Stimulated activated CD8-positive, alpha-beta memory T cell treated with anti-CD3 and anti-CD28 coated beads, Interleukin-12 subunit alpha, Interleukin-12 subunit beta, amount 100 ng/mL, for 24 hours (primary cell): ENCODE measurements around the gene ERG.
A peak's percentile ranks its signal among the peaks of the same experiment; 100 is the strongest.

Source experiments
- DNase-seq: peaks from one replicate; pipeline ENCODE4 v3.0.0-alpha.2; 2020; ENCODE audit errors: extremely low read depth

The ERG gene

DNA sequence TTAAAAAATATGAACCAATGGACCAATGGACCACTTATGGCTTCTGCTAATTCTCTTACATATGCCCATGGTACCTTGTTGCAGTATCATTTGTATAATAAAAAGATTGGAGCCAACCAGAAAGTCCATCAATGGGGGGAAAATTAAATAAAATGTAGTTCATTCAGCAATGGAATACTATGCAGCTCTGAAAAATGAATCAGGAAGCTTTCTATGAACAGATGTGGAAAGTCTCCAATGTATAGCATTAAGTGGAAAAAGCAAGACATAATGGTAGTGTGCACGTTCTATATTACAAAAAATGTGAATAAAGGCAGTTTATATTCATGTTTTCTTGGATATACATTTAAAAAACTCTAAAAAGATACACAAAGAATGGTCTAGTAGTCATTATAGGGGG lies 140.2 kb downstream of the ERG start:
- DNase-seq, result no peak

DNA sequence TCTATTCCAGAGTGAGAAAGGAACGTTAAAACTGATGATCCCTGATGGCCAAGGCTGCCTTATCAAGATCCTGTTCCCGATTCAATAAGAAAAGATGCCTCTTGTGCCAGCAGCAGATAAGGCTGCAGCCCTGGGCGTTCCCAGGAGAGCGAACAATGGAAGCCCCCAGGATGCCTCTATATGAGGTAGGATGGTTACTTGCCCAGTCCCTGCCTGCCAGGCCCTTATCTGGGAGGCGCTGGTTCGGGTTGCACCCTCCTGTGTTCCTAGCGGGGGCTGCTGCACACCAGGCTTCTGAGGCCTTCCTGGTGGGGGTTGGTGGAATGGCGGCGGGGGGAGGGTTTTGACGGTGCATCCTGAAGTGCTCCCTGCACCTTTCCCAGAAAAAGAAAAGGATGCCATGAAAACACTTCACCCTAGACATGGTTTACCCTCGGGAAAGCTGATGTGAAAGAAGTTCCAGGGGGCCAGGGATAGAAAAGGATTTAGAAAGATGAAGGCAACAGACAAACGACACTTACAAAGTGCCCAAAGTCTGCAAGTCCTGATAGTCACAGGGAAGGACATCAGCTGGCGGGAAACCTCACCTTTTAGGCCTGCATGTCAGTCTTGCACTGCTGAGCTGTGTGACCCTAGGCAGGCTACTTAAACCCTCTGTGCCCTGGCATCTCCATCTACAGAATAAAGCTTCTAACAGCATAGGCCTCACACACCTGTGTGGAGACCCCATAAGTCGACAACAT lies 141.2 kb downstream of the ERG start:
- no peak for DNase-seq

DNA sequence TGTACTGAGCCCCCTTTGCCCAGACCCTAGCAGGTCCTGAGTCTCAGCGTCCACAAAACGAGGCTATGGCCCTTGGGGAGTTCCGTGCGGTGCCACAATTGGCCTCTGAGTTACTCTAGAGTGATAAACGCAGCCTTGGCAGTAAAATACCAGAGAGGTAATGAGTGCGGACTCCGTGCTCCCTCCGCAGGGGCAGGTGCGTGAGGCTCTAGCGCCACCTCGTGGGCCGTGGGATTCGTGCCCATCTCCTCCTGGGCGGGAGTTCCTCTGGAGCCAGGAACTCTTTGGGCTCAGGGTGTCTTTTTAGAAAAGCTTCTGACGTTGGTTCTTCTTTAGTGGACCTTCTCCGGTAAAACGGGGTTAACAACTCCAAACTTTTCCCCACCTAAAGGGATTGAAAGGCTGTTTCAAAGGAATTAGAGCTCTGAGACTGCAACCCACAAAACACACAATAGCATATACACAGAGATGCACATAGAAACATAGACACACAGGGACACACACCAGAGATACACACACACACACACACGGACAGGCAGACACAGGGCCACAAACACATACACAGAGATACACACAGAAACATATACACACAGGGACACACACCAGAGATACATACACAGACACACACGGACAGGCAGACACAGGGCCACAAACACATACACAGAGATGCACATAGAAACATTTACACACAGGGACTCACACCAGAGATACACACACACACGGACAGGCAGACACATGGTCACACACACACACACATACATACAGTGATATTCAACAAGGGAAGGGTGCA lies 142.1 kb downstream of the ERG start:
- DNase-seq, result peak; percentile 20

DNA sequence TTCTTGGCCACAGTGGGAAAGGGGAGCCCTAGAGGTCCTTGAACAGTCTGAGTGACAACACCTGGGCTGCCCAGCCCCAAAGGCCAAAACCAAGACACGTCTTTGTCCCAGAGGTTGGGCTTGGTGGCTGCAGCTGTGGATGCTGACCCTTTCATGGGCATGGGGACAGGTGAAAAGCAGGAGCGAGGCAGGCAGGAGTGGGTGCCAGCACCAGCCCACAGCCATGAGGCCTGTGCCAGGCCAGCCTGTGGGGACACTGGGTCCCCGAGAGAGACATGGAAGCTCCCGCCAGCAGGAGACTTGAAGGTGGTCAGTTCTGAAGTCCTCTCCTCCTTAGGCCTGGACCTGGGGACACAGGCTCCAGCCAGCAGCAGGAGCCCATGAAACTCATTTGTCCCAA lies 142.9 kb downstream of the ERG start:
- no peak for DNase-seq

DNA sequence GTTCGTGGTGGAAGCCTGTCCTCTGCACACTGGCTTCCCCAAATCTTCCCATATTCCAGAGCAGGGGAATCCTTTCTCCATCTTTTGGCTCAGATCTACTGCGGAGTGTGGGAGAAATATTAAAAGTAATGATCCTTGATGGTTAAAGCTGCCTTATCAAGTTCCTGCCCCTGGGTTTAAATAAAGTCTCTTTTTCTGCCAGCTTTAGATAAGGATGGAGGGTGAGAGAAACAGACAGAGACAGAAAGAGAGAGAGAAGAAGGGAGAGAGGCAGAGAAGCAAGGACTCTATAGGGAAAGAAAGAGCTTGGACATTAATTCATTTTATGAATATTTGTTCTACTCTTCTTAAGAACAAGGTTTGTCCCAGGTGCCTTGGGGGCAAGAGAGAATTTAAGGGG lies 143.5 kb downstream of the ERG start:
- no peak for DNase-seq

DNA sequence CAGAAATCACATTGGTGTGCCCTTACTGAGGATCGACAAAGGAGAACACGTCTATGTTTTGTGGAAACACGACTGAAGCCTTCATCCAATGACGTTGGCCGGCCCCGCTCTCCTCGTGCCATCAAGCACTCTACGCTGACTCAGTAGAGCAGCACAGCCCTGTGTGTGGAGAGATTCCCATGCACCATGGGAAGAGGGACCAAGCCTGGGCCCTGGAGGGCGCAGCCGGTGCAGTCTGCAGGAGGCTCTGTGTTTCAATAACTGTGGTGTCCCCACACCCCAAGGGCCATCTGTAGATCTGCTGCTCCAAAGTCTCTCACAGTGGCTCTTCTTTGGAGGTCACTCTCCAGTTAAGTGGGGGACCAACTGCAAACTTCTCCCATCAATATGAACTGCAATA lies 144.0 kb downstream of the ERG start:
- DNase-seq, result no peak

DNA sequence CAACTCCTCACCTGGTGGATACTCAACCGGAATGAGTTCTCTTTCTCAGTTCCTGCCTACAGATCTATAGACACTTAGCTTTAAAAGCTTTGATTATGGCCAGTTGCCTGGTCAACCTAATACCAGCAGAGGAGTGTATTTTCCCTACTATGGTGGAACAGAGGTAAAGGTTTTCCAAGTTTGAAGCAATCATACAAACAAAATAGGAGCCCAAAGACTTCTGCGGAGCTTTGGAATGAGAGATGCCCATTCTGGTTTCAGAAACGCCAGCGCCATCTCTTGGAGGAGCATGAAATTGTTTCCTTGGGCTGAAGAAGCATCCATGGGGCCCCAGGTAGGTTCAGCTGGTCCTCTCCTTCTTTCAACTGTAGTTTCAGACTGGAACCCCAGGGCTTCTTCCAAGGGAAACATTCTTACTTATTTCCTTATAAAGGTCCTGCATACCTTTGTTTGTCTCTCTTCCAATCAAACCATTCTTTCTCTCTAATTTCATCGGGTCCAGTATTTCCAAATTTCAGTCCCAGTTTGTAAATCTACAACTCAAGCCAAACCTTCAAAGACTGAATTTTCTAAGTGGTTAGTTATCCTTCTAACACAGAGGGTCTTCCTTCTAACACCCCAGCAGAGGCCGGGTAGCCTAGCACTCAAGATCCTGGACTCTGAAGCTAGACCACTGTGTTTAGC lies 145.6 kb downstream of the ERG start:
- DNase-seq, result no peak

DNA sequence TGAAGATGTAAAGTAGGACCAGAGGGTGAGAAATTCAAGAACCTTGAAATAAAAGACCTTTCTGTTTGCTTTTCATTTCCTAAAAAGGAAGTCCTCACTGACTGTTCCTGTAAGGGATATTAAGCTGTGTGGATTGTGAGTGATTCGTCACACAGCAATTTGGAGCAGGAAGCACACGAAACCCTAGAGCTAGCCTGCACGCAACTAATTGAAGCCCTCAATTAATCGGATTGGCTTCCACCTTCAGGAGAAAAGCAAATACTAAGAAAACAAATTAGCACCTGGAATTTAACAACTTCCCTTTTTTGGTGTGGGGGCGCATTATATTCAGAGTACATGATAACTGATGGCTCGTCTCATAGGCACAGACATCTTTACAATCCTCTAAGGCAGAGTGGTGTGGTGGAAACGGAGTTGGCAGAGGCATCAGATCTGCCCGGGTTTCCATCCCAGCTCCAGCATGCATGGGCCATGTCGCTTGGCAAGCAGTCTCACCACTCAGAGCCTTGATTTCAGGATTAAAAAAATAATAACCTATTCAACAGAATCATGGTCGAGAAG lies 146.2 kb downstream of the ERG start:
- DNase-seq, result no peak

DNA sequence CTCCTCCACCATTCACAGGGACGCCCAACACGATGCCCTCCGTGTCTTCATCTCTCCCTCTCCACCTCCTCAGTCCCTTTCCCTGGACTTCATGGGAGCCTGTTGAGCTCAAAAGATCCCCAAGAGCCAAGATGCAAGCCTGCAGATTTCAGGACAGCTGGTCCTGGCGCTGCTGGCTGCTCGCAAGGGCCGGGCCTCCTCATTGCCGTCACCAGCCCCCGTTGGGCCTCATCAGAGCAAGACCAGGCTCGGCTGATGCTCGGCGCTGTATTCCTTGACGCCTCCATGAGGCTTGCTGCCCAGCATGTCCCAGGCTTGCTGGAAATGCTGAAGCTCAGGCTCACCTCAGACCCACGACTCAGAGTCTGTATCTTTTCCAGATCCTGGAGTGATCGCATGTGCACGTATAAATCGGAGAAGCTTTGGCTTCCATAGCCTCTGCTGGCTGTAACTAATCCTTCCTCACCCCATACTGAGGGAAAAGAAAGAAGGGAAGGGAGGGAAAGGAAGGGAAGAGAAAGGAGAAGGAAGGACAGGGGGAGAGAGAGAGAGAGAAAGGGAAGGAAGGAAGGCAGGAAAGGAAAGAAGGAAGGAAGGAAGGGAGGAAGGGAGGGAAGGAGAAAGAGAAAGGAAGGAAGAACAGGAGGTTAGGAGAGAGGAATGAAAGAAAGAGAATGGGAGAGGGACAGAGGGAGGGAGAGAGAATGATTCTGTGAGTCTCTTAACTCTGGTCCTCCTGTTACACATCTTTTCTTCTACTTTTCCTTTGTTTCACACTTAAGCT lies 146.9 kb downstream of the ERG start:
- no peak for DNase-seq

DNA sequence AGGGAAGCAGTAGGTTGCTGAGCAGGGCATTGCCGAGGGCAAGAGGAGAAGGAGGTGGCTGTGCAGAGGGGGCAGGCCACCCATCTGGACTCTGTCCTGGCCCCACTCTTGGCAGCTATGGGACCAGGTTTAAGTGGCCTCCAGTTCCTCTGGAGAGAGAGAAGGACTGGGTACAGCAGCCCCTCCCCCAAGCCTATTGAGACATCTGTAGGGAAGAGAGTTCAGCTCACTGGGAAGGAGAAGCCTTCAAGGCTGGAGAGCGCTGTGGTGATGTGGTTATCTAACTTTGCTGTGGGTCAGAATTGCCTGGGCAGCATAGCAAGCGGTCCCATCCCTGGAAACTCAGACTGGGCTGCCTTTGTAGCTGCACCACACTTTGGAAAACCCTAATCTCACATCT lies 147.6 kb downstream of the ERG start:
- DNase-seq, result no peak

DNA sequence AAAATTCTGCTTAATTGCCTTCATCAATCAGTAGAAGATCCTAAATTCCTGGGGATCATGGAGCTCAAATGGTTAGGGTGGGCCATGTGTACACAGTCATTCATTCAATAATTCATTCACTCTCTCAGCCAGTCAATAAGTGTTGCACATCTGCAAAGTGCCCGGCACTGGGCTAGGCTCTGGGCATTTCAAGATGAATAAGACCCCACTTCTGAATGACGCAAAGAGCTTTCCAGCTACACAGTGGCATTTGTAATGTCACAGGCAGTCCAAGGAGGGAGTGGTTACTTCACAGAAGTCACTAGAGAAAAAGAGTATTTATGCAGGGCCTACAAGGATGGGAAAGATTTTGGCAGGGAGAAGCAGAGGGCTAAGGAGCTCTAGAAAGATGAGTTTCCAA lies 148.3 kb downstream of the ERG start:
- DNase-seq, result no peak

DNA sequence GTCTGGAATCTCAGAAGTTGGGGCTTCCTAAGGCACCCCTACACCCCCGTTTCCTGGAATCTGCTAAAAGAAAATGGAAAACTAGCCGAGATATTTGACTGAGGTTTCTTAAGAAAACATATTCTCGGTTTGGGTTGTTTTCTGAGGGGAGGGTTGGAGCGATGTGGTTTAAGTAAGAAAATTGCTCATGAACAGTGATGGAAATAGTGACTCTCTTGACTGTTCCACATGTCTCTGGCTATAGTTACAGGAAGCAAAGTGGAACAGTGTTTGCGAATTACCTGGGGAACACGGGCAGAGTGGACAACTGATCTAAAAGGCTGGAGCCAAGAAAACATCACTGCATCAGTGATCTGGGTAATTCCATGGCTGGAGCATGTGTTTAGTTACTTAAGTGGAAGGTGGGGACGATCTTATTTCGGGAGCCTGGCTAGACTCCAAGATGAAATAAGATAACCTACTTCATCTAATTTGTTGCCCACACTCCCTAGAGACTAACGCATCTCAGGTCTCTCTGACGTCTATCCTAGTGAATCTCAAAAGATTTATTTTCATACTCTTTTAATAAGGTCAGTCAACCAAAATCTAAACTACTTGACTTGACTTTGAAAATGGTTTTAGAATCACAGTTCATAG lies 149.0 kb downstream of the ERG start:
- DNase-seq, result no peak

DNA sequence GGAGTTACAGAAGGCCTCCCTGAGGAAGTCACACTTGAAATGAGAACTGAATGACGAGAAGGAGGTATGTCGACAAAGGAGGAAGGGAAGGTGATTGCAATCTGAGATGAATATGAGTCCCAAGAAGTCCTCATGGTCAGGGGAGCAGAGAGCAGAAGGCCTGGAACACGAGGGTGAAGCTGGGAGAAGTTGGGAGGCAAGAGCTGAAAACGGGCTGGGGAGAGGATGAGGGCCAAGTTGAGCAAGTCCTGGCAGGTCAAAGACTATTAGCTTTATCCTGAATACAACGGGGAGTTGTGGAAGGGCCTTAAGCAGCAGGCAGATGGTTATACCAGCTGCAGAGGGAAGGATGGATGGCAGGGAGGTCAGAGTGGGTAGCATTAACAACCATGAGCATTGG lies 152.0 kb downstream of the ERG start:
- DNase-seq, result no peak

DNA sequence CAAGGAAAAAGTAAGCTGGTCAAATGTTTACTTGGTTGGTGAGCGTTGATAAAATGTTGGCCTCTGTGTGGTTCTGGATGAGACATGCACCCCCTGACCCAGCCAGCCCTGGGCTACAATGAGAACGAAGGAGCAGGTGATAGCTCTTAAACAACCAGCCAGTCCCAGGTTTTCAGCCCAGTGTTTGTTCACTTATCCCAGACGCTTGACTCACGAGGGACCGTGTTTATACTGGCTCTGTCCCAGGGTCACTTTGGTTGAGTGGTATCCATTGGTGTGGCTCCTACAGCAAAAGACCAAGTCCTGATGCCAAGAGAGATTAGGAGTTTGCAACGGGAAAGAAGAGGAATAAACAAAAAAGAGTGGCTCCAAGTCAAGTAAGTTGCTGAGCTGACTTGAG lies 154.6 kb downstream of the ERG start:
- DNase-seq, result no peak

DNA sequence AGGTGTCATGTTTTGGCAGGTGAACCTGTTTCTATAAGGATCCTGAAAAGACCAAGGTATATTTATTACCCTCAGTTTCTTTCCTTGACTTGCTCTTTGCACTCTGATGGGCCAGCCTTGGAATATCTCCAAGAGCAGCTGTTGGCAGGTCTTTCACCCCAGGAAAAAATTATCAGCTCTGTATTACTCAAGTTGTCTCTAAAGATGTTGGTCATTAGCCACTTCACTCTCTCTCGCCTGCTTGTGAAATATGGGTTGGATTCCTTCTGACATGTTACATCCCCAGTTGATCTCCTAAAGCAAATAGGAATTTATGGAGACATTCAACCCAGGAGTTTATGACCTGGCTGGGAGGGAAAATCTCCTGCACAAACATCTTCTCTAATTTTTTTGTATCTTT lies 155.5 kb downstream of the ERG start:
- DNase-seq, result no peak

DNA sequence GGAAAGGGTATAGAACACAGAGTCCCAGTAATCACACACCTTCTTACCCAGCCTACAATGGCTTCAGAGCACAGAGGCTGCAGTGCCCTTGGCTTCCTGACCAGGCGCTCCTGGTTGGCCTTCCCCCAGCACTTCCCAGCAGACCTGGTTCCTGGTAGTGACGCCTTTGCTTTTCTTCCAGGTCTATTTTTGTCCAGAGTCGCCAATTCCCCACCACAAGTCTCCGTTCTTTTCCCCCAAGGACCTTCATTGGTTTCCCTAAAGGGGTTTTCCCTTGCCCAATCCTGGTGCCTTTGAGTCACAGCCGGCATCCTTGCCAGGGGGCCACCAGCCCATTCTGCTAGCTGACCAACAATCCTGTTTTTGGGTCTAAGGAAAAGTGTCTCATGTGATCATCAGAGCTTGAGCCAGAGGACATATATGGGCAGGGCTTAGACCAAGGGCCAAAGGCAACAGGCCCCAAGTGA lies 156.7 kb downstream of the ERG start:
- DNase-seq, result no peak

DNA sequence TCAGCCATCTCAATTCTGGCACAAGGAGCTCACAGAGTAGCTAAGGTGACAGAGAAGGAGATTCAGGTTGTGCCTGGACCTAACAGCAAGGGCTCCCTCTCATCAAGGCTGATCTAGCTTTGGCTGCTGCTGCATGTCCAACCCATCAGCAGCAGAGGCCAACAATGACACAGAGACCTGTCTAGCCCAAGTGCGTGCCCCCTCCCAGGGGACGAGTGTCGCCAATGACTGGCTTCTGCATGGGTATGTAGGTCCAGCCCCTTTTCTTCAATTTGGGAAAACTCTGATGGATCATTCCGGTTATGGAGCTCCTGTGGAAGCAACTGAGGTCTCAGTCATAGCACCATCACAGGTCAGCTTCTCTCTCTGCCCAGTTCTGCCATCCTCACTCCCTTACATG lies 158.1 kb downstream of the ERG start:
- DNase-seq, result no peak

DNA sequence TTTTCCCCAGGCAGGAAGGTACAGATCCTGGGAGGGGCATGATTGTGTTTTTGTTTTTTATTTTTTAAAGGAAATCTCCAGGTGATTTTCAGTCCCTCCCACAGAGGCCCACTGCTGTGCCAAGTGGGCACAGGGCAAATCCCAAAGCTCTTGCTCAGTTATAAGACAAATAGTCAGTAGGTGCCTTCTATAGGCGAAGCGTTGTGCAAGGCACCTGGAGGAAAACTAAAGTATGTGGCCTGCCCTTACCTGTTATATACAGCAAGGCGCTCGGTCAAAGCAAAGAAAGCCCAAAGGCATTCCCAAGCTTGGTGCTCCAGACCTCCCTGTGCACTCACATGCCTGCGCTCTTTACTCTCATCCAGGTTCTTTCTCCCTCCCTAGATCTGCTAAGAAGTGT lies 160.5 kb downstream of the ERG start:
- no peak for DNase-seq

DNA sequence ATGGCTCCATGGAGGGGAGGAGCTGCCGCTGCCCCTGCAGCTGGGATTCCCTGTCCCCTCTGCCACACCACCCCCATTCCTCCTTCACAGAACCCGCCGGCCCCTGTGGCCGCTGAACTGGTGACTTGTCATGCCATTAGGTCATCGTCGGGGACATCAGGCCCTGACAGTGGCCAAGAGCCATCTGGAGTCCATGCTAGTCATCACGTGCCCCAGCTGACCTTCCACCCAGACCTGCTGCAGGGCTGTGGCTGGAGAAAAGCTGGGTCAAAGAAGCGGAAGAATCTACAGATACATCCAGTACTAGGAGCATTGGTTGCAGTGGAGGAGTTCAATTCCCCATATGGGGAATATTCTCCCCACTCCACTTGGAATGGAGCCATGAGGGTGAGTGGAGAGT lies 163.4 kb downstream of the ERG start:
- DNase-seq, result no peak

DNA sequence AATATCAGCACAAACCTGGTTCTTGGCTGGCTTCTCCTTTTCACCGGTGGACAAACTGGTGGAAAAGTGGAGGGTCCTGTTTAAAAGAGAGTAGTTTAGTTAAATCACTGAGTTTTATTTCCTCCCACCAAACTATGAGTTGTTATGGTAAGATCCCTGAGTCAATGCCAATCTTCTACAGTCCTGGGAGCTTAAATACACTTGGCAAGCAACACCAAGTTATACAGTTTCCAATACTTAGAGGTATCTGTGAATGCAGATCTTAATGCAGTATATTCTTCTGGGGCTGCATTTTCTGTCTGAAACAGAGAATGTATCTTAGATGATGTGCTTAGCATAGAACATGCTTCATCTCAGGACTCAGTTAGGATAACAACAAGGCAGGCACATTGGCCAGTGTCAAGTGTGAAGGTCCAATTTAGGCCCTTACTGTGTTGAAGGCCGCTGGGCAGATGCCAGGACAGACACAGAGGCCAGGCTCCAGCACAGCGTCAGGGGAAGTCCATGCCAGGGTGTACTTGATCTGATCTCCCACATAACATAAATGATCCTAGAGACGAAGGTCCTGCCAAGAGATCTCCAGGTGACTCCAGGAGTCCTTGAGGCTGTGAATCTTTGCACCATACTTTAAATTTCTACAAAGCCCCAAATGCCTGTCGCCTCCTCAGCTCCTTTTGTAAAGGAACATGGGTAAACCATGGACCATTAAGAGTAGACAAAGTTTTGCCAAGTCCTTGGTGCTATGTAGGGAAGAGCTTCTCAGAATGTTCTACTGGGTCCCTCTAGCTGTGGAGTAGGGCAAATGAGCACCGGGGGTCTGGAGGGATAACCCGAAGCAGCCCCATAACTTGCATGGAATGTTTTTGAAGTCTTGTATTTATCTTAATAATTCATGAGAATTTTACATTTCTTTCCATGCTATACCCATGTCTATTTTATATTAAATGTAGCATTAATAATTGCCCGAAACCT lies 164.7 kb downstream of the ERG start:
- DNase-seq, result no peak
